ENCODE results near the gene CASK.

DNA sequence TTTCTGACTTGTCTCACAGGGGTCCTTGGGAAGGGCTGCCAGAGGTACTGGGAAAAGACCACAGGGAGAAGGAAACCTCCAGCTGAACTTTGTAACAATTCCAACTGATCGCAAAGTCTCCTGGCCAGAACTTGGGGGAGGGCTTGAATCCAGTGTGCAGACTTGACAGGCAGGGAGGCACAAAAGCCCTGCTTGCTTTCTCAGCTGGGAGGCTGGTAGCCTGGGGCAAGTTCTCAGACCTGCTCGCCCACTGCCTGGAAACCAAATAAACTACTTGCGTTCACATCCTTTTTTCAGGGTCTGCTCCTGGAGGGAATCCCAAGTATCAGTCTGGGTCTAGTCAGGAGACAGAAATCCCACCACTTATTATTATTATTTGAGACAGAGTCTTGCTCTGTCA, 48.0 kb upstream of the CASK start:
- TF ChIP-seq, protein P1, sequence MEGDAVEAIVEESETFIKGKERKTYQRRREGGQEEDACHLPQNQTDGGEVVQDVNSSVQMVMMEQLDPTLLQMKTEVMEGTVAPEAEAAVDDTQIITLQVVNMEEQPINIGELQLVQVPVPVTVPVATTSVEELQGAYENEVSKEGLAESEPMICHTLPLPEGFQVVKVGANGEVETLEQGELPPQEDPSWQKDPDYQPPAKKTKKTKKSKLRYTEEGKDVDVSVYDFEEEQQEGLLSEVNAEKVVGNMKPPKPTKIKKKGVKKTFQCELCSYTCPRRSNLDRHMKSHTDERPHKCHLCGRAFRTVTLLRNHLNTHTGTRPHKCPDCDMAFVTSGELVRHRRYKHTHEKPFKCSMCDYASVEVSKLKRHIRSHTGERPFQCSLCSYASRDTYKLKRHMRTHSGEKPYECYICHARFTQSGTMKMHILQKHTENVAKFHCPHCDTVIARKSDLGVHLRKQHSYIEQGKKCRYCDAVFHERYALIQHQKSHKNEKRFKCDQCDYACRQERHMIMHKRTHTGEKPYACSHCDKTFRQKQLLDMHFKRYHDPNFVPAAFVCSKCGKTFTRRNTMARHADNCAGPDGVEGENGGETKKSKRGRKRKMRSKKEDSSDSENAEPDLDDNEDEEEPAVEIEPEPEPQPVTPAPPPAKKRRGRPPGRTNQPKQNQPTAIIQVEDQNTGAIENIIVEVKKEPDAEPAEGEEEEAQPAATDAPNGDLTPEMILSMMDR (IDR thresholded peaks at IDR 0.05): no peak
- no peak for TF ChIP-seq POLR2A (IDR thresholded peaks at IDR 0.05)
